Fibroblast of skin of scalp (primary cell): Measurements from ENCODE around the gene STMN1.

Source experiments
- DNase-seq: peaks from one replicate; pipeline ENCODE4 v3.0.0-alpha.2; 2013

Gene STMN1

DNA sequence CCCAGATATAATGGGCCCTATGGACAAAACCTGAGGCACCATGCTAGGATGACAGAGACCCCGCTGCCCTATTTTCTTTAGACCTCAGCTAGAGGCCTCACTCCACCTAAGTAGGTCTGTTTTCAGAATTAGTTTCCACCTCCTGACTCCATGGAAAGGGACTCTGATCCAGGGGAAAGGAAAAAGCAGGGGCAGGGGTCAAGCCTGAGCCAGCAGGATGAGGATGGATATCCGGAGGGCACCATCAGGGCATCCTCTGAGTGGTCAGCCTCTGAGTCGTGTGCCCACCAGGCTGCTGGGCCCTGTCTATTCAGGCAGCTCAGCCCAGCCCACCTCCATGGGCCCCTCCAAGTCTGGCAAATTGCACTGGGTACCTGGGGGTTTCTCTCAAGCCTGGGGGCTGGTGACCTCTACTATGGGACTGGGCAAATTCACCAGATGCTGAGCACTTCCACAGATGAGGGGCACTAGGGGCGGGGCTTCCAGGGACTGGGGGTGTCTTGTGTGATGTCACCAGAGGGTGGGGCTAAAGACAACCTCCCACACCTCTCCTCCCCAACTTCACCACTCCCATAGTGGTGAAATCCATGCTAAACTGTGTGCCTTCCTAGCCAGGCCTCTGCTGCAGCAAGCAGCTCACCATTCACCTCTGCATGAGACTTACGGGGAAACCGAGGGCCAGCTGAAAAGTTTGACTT lies 36.2 kb downstream of the STMN1 start:
- DNase-seq, result no peak

DNA sequence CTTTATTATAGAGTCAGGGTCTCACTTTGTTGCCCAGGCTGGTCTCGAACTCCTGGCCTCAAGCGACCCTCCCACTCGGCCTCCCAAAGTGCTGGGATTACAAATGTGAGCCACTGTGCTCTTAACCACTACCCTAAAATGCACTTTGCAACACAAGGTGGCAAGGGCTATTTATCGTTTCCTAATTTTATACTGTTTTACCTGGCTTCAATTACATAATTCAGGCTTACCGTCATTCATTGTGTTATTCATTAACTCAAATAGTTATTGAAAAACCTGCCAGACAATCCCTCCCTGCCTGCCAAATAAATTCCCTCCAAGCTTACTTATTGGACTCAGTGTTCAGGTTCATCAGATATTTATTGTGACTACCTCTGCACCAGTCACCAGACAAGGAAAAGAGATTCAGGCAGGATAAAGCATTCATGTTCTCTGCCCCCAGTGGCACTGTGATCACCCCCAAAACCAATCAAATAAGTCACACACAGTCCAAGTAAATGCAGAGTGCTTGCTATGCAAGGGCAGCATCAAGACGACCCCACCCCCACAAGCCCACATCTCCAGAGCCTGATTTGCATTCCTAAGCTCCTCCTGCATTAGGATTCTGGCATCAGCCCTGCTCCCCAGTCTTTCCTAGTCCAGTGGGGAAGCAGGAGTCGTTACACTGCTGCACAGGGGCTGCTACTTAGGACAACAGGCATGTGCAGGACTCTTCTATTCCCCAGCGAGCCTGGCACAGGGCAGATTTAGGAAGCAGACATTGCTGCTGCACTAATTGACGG lies 38.8 kb downstream of the STMN1 start:
- DNase-seq, result no peak

DNA sequence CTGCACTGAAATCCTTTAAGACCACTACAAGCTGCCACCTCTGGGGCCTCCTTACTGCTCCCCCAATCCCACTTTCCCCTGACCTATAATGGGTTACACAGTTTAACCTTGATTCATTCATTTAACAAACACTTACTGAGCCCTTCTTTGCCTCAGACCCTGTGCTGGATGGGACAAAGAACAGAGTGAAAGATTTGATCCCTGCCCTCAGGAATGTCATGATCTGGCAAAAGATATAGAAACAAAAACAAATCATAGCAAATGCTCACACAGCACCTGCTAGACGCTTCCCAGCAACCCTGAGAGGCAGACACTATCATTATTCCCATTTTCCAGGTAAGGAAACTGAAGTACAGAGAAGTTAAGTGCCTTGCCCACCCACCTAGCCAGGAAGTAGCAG lies 39.9 kb downstream of the STMN1 start:
- DNase-seq, result no peak

DNA sequence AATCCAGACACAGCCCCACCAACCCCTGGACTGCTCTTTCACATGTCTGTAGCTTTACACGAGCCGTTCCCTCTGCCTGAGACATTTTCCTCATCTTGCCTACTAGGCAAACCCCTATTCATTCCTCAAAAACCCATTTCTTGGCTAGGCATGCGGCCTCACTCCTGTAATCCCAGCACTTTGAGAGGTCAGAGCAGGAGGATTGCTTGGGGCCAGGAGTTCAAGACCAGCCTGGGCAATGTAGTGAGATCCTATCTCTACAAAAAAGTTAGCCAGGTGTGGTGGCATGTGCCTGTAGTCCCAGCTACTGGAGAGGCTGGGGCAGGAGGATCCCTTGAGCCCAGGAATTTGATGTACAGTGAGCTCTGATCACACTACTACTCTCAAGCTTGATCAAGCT lies 41.8 kb downstream of the STMN1 start:
- no peak for DNase-seq

DNA sequence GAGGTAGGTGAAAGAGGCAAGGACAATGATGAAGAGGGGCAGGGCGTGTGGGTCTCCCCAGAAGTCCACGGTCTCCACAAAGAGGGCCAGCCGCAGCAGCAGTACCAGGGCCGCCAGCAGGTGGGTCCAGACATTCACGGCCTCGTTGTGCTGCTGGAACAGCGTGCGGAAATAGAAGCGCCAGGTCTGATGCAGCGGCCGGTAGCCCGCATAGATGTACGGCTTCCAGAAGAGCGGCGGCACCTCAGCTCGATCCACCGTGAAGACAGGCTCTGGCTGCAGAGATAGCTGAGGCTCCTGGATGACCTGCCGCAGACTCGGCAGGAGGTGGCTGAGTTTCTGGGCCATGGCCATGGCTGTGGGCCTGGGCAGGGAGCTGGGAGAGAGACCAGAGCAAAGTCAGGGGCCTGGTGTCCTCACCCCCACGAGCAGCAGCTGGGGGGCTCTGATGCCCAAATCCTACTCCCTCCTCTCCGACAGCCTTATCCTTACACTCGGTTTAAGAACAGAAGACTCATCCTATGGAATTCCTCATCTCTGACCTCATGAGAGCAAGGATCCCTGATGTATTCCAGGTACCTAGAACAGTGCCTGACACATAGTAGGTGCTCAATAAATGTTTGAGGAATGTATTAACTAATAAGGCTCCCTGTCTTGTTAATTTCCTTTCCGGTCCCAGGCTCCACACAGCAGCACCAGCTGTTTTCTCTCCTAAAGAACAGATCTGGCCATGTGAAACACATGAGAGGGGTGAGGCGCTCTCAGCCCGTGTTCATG lies 42.5 kb downstream of the STMN1 start:
- DNase-seq, result no peak

- DNase-seq, result no peak
These were observed 43.3 kb downstream of the STMN1 start for GRCh38 chr1:25862785-25863485.

DNA sequence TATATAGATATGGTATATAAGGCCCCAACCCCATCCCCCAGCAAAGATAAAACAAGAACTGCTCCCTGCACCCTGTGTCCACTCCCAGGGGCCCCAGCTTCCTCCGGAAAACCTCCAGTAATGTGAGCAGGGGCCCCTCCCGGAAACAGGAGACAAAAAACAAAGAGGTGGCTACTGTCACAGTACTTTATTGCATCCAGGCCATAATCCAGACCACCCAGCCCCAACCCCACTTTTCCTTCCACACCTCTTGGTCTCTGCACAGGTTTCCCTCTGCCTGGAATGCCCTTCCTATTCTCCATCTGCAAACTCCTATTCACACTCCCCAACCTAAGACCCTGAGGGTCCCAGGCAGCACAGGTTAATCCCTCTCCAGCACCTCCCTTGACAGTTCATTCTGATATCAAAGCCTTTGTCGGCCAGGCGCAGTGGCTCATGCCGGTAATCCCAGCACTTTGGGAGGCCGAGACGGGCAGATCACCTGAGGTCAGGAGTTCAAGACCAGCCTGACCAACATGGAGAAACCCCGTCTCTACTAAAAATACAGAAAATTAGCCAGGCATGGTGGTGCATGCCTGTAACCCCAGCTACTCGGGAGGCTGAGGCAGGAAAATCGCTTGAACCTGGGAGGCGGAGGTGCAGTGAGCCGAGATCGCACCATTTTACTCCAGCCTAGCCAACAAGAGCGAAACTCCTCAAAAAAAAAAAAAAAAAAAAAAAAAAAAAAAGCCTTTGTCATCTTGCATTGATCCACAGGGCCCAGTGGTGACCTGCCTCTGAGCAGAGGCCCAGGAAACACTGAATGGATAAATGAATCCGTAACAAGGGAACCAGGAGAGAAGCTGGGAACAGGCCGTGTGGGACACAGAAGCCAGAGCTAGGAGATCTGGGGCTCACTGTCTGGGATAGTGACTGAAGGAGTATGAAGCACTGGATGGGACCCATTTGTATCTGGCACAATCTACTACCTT lies 44.6 kb downstream of the STMN1 start:
- no peak for DNase-seq

DNA sequence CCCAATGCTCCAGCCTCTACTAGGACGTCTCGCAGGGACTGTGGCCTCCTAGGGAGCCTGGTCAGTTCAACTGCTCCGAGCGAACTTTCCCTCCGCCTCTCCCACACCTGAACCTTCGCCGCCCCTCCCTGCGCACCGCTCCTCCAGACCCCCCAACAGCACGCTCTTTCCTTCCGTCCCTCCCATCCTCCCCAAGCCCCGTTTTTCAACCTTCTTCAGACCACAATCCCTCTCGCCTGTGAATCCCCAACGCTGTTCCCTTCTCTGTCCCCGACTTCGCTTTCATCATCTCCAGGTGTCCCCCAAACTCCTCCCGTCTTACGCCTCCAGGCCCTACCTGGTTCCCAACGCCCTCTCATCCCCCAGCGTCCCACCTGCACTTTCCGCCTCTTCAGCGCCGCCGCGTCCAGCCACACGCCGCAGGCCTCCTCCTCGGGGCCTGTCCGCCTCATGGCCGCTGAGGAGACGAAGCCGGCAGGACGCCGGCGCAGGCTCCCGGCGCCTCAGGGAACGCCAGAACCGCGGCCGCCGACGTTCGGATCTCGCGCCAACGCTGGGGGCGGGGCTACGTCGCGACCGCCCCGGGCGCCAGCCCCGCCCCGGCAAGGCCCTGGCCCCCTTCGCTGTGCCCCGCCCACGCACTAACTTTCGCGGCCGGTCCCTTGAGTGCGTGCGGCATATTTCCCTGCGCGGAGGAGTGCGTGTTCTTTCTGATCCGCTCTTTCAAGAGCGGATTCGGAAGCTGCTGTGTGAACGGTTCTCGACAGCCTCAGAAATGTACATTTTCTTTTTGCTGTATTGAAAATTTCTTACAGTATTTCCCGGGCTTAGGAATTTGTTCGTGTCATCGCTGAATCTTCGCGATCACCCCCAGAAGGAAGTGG lies 47.1 kb downstream of the STMN1 start, which contains the start of gene AUNIP:
AUNIP (minus strand) TSS at position 552 of the 884 bp plus-strand sequence; CDS start at position 452, 100 bp downstream.
- DNase-seq, result peak; percentile 89

DNA sequence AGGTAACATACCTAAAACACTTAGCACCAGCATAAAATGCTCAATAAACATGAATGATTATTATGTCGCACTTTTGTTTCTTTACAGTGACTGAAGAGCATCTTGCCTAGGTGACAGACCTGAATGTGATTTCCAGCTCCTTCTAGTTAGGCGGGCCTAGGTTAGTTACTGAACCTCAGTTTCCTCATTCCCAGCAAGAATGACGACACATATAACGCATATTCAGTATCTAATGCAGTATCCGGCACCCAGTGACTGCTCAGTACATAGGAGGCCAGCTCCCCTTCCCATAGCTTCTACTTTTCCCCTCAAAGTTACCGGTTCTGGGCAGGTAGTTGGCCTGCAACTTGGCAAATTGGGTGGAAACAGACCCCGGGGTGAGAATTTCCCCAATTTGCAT lies 47.7 kb downstream of the STMN1 start:
- DNase-seq, result no peak

DNA sequence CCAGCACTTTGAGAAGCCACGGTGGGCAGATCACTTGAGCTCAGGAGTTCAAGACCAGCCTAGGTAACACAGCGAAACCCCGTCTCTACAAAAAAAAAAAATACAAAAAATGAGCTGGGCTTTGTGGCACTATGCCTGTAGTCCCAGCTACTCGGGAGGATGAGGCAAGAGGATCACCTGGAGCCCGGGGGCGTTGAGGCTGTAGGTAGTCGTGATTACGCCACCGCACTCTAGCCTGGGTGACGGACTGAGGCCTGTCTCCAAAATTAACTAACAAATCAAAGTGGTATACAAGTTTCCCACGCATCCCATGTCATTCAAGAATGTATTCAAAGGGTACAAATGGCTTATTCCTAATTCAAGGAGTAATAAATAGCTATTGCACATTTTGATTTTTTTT lies 49.4 kb downstream of the STMN1 start:
- no peak for DNase-seq

- DNase-seq, result no peak
These were observed 51.7 kb downstream of the STMN1 start for GRCh38 chr1:25854554-25854953.
